Measurements from ENCODE around the gene DEFB127.

GRCh38 chr20:184288-184687, 27.0 kb downstream of the DEFB127 start:
- TF ChIP-seq, protein P1, sequence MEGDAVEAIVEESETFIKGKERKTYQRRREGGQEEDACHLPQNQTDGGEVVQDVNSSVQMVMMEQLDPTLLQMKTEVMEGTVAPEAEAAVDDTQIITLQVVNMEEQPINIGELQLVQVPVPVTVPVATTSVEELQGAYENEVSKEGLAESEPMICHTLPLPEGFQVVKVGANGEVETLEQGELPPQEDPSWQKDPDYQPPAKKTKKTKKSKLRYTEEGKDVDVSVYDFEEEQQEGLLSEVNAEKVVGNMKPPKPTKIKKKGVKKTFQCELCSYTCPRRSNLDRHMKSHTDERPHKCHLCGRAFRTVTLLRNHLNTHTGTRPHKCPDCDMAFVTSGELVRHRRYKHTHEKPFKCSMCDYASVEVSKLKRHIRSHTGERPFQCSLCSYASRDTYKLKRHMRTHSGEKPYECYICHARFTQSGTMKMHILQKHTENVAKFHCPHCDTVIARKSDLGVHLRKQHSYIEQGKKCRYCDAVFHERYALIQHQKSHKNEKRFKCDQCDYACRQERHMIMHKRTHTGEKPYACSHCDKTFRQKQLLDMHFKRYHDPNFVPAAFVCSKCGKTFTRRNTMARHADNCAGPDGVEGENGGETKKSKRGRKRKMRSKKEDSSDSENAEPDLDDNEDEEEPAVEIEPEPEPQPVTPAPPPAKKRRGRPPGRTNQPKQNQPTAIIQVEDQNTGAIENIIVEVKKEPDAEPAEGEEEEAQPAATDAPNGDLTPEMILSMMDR (IDR thresholded peaks at IDR 0.05; ENCODE audit: control extremely low read depth in 1 of 3, insufficient read depth in 1 of 3, low read depth in 1 of 3, low read length in 3 of 3) = no peak
- no peak for TF ChIP-seq YY1 (IDR thresholded peaks at IDR 0.05; ENCODE audit: low read depth, low read length)
- TF ChIP-seq EP300 (IDR thresholded peaks at IDR 0.05; ENCODE audit: borderline replicate concordance in 1 of 2, low read depth in 2 of 2, low read length in 2 of 2) = no peak
- no peak for TF ChIP-seq POLR2A (IDR thresholded peaks at IDR 0.05; ENCODE audit: control extremely low read depth in 1 of 2, low read depth in 2 of 2, low read length in 2 of 2)
- TF ChIP-seq EZH2 (IDR thresholded peaks at IDR 0.05; ENCODE audit: low read depth, low read length, severe bottlenecking) = no peak
- no peak for TF ChIP-seq JUND (IDR thresholded peaks at IDR 0.05; ENCODE audit: low read length)
- no peak for TF ChIP-seq TAF1 (IDR thresholded peaks at IDR 0.05; ENCODE audit: low read depth, low read length)
- TF ChIP-seq KDM4A (IDR thresholded peaks at IDR 0.05; ENCODE audit: low read depth, low read length, severe bottlenecking) = no peak
- TF ChIP-seq KDM1A (IDR thresholded peaks at IDR 0.05; ENCODE audit: borderline replicate concordance, low read length) = no peak
